OCI-LY3 (cell line): ENCODE measurements around the gene DOP1B.

Experiments
- H2AFZ ChIP-seq: fragments of 200-600, 300-600 bp; shearing (Covaris generic); 2 replicates; pipeline ENCODE4 v1.6.0; 2014; ENCODE audit warnings: antibody characterized with exemption, low read depth, low read length
- H3K27ac ChIP-seq: fragments of 200-600, 300-600 bp; sonication (generic); 2 replicates; pipeline ENCODE4 v1.5.1; 2014; ENCODE audit warnings: mild to moderate bottlenecking, low read length, moderate library complexity, mixed read lengths
- H3K27me3 ChIP-seq: fragments of 200-600, 300-600 bp; sonication (generic); 2 replicates; pipeline ENCODE4 v1.6.1; 2014; ENCODE audit warnings: low read depth, low read length, mixed read lengths
- H3K36me3 ChIP-seq: fragments of 200-600, 300-600 bp; sonication (generic); replicated peaks from 2 replicates; pipeline ENCODE3; 2014; ENCODE audit warnings: low read depth, low read length, mixed read lengths
- H3K4me1 ChIP-seq: fragments of 300-600, 200-600 bp; sonication (generic); 2 replicates; pipeline ENCODE4 v1.6.1; 2014; ENCODE audit warnings: low read length, mixed read lengths
- H3K4me2 ChIP-seq: fragments of 200-600, 300-600 bp; sonication (generic); 2 replicates; pipeline ENCODE4 v1.6.1; 2014; ENCODE audit warnings: low read length, mixed read lengths
- H3K4me3 ChIP-seq: fragments of 300-600, 200-600 bp; sonication (generic); 2 replicates; pipeline ENCODE4 v1.5.1; 2014; ENCODE audit warnings: antibody characterized with exemption, mild to moderate bottlenecking, low read length, moderate library complexity
- H3K79me2 ChIP-seq: fragments of 300-600, 200-600 bp; shearing (Covaris generic); 2 replicates; pipeline ENCODE4 v1.6.1; 2014; ENCODE audit warnings: mild to moderate bottlenecking, low read length, mixed read lengths
- H3K9ac ChIP-seq: fragments of 300-600, 200-600 bp; shearing (Covaris generic); 2 replicates; pipeline ENCODE4 v1.6.0; 2014; ENCODE audit warnings: mild to moderate bottlenecking, low read length, moderate library complexity
- H3K9me3 ChIP-seq: fragments of 200-600, 300-600 bp; shearing (Covaris generic); 2 replicates; pipeline ENCODE4 v1.6.1; 2014; ENCODE audit warnings: low read length, mixed read lengths; ENCODE audit not compliant: insufficient read depth
- H4K20me1 ChIP-seq: fragments of 200-600, 300-600 bp; sonication (generic); 2 replicates; pipeline ENCODE4 v1.6.1; 2016; ENCODE audit warnings: low read length, mixed read lengths; ENCODE audit not compliant: insufficient read depth
- CTCF ChIP-seq: fragments of 200-600, 300-600 bp; sonication (generic); IDR thresholded peaks from 2 replicates; pipeline ENCODE4 v1.5.1; 2014; ENCODE audit warnings: antibody characterized with exemption, low read length, low read depth
- EZH2phosphoT487 ChIP-seq: fragments of 200-600 bp; shearing (Covaris generic); IDR thresholded peaks from 2 replicates; pipeline ENCODE4 v1.6.1; 2018; ENCODE audit warnings: antibody characterized with exemption, mixed run types, low read depth

The DOP1B gene

GRCh38 chr21:36113647-36114428, 42.8 kb upstream of the DOP1B start:
- H3K79me2 ChIP-seq: no peaks in the 10 kb centered on the region
- 0 out of 2 replicates have a peak overlapping the region, but pooled peaks have one; percentile 65 for H3K9ac ChIP-seq
- peaks cover 19% of the 10 kb centered on the region; the same call in 1 of the 2 replicates for H3K4me1 ChIP-seq
- peak overlapping the region; percentile 90; the same call in 1 of the 2 replicates for H3K4me3 ChIP-seq
- H3K4me2 ChIP-seq: peak overlapping the region; percentile 97
- H3K9me3 ChIP-seq: no peaks in the 10 kb centered on the region
- peaks cover 2% of the 10 kb centered on the region for H3K36me3 ChIP-seq
- TF ChIP-seq EZH2phosphoT487 (no peak), CTCF (no peak)
- peak overlapping the region; percentile 99; the same call in 1 of the 2 replicates for H2AFZ ChIP-seq
- H3K27ac ChIP-seq: no peak overlapping the region
- no peaks in the 10 kb centered on the region for H3K27me3 ChIP-seq
- H4K20me1 ChIP-seq: no peaks in the 10 kb centered on the region

- Histone ChIP-seq H3K36me3 (peaks cover 2% of the 10 kb centered on the region), H3K27ac (no peak overlapping the region), H3K4me3 (no peak overlapping the region), H3K79me2 (no peaks in the 10 kb centered on the region), H4K20me1 (no peaks in the 10 kb centered on the region), H2AFZ (no peak overlapping the region), H3K9ac (no peak overlapping the region), H3K27me3 (no peaks in the 10 kb centered on the region), H3K9me3 (no peaks in the 10 kb centered on the region), H3K4me2 (no peak overlapping the region), H3K4me1 (peaks cover 24% of the 10 kb centered on the region)
- TF ChIP-seq EZH2phosphoT487: no peak
- TF ChIP-seq CTCF: no peak
Observed at GRCh38 chr21:36115138-36115730, 41.4 kb upstream of the DOP1B start.

GRCh38 chr21:36117286-36117741, 39.3 kb upstream of the DOP1B start:
- TF ChIP-seq CTCF (no peak), EZH2phosphoT487 (no peak)
- Histone ChIP-seq H3K4me3 (no peak overlapping the region), H3K9ac (no peak overlapping the region), H3K9me3 (no peaks in the 10 kb centered on the region), H3K4me1 (peaks cover 34% of the 10 kb centered on the region), H3K4me2 (no peak overlapping the region), H4K20me1 (no peaks in the 10 kb centered on the region), H3K27me3 (no peaks in the 10 kb centered on the region), H2AFZ (no peak overlapping the region), H3K79me2 (no peaks in the 10 kb centered on the region), H3K36me3 (peaks cover 2% of the 10 kb centered on the region), H3K27ac (no peak overlapping the region)

GRCh38 chr21:36120304-36120888, 36.2 kb upstream of the DOP1B start:
- H3K27ac ChIP-seq: peak overlapping the region; percentile 37; the same call in 1 of the 2 replicates

More at GRCh38 chr21:36120304-36120888, 36.2 kb upstream of the DOP1B start:
- H3K36me3 ChIP-seq: peaks cover 2% of the 10 kb centered on the region
- H3K4me1 ChIP-seq: peaks cover 23% of the 10 kb centered on the region
- TF ChIP-seq CTCF: no peak
- no peak for TF ChIP-seq EZH2phosphoT487
- H3K9me3 ChIP-seq: no peaks in the 10 kb centered on the region
- no peaks in the 10 kb centered on the region for H3K27me3 ChIP-seq
- H3K9ac ChIP-seq: no peak overlapping the region
- peak overlapping the region; percentile 28 for H3K4me2 ChIP-seq
- peak overlapping the region; percentile 83; the same call in 1 of the 2 replicates for H2AFZ ChIP-seq
- H3K4me3 ChIP-seq: no peak overlapping the region
- H4K20me1 ChIP-seq: no peaks in the 10 kb centered on the region
- H3K79me2 ChIP-seq: no peaks in the 10 kb centered on the region
